Colonic mucosa (tissue), 4 donors: ENCODE data around the gene ZKSCAN1. TPM values are rescaled to one million over a fixed set of nuclear protein-coding genes. Genes with fewer than 3 reads are reported as not detected.

Experiments used
- DNase-seq: peaks from one replicate; pipeline ENCODE4 v3.0.0-alpha.2; 2020
- H3K27ac ChIP-seq: fragments of 200-600 bp; one replicate; pipeline ENCODE4 v1.8.0; 2021
- H3K27me3 ChIP-seq: fragments of 200-600 bp; one replicate; pipeline ENCODE4 v1.8.0; 2021
- H3K36me3 ChIP-seq: fragments of 200-600 bp; one replicate; pipeline ENCODE4 v1.8.0; 2021
- H3K4me1 ChIP-seq: fragments of 200-600 bp; one replicate; pipeline ENCODE4 v1.8.0; 2021; ENCODE audit warnings: mild to moderate bottlenecking
- H3K4me3 ChIP-seq: fragments of 200-600 bp; one replicate; pipeline ENCODE4 v1.8.0; 2021
- H3K9ac ChIP-seq, 2 donors: one replicate each; pipeline ENCODE4 v1.7.0; 2013; ENCODE audit warnings: control low read depth in 2 of 2, low read depth in 2 of 2, low read length in 2 of 2
- H3K9me3 ChIP-seq: fragments of 200-600 bp; one replicate; pipeline ENCODE4 v1.8.0; 2021
- intact Hi-C: fragments of 100-400 bp; cut with DNase I; formaldehyde crosslinking; loops from one replicate; pipeline ENCODE4 v1.14.1; 2022
- total RNA-seq, 2 donors: library from RNA; stranded (reverse); fragmentation: NEBNext Ultra II Directional in 1 of 2; extraction: Animal tissue kit (Norgen Biotek cat#: 25700) in 1 of 2; gene quantifications; one replicate each; pipeline ENCODE4 v1.2.1, GENCODE V29; 2021
- TF ChIP-seq, protein P1 (sequence below): fragments of 200-600 bp; IDR thresholded peaks from one replicate; pipeline ENCODE4 v1.8.0; 2022; ENCODE audit warnings: antibody characterized with exemption, mild to moderate bottlenecking
- donor health status: healthy.
- donor health status: DM: no; HTN: no; CAD: no.
- donor health status: DM: no; HTN: no; CAD: no.

ZKSCAN1 gene
- total RNA-seq, 2 donors from 2014 or later, result 96.1 to 147 TPM

DNA sequence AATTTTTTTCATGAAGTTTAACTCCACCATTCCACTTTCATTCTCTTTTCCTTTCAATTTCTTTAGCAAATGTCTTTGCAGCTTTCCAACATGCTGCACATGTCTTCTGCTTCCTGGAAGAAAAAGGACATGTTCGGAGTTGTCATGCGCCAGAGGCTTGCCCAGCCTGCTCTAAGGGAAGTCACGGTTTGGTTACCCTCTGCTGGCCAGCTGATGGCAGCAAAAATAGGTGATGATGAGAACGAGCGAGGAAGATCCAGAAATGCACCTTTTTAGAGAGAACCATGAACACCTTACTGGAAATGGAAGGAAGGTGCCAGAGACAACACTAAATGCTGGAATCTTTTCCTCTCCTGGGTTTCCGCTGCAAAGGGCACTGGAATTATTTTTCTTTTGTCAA is 29.3 kb downstream of the ZKSCAN1 start:
- H3K9ac ChIP-seq, result peak overlapping the region in 1 of 2 donors; percentile 14
- TF ChIP-seq, protein P1, sequence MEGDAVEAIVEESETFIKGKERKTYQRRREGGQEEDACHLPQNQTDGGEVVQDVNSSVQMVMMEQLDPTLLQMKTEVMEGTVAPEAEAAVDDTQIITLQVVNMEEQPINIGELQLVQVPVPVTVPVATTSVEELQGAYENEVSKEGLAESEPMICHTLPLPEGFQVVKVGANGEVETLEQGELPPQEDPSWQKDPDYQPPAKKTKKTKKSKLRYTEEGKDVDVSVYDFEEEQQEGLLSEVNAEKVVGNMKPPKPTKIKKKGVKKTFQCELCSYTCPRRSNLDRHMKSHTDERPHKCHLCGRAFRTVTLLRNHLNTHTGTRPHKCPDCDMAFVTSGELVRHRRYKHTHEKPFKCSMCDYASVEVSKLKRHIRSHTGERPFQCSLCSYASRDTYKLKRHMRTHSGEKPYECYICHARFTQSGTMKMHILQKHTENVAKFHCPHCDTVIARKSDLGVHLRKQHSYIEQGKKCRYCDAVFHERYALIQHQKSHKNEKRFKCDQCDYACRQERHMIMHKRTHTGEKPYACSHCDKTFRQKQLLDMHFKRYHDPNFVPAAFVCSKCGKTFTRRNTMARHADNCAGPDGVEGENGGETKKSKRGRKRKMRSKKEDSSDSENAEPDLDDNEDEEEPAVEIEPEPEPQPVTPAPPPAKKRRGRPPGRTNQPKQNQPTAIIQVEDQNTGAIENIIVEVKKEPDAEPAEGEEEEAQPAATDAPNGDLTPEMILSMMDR, result no peak
- no peak overlapping the region for H3K4me3 ChIP-seq
- intact Hi-C loops, result loop anchor here (5.0 kb wide), 2 partner anchors 38 to 52 kb away; partner anchors contain the start of gene ZNF3
- H3K4me1 ChIP-seq, result no peaks in the 10 kb centered on the region
- peak; percentile 53 for DNase-seq
- no peaks in the 10 kb centered on the region for H3K27me3 ChIP-seq
- no peak overlapping the region for H3K27ac ChIP-seq
- H3K9me3 ChIP-seq, result no peaks in the 10 kb centered on the region
- H3K36me3 ChIP-seq, result no peaks in the 10 kb centered on the region

DNA sequence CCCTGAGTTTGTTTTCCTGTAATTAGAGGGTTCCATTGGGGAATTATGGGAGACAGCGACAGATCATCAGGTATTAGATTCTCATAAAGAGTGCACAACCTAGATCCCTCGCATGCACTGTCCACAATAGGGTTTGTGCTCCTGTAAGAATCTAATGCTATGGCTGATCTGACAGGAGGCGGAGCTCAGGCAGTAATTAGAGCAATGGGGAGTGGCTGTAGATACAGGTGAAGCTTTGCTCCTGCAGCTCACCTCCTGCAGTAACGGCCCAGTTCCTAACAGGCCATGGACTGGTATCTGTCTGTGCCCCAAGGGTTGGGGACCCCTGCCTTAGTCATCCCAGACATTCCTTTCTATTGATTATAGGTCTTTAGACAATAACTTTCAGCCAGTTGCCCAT is 33.3 kb downstream of the ZKSCAN1 start:
- Histone ChIP-seq H3K9ac (no peak overlapping the region), H3K9me3 (no peaks in the 10 kb centered on the region), H3K4me1 (peaks cover 5% of the 10 kb centered on the region), H3K36me3 (no peaks in the 10 kb centered on the region), H3K4me3 (no peak overlapping the region), H3K27me3 (no peaks in the 10 kb centered on the region), H3K27ac (no peak overlapping the region)
- intact Hi-C loops, result loop anchor here (5.0 kb wide), 1 partner anchor 34 kb away; the partner anchor contains the start of gene ZNF3
- TF ChIP-seq, protein P1, result no peak
- peak; percentile 26 for DNase-seq

DNA sequence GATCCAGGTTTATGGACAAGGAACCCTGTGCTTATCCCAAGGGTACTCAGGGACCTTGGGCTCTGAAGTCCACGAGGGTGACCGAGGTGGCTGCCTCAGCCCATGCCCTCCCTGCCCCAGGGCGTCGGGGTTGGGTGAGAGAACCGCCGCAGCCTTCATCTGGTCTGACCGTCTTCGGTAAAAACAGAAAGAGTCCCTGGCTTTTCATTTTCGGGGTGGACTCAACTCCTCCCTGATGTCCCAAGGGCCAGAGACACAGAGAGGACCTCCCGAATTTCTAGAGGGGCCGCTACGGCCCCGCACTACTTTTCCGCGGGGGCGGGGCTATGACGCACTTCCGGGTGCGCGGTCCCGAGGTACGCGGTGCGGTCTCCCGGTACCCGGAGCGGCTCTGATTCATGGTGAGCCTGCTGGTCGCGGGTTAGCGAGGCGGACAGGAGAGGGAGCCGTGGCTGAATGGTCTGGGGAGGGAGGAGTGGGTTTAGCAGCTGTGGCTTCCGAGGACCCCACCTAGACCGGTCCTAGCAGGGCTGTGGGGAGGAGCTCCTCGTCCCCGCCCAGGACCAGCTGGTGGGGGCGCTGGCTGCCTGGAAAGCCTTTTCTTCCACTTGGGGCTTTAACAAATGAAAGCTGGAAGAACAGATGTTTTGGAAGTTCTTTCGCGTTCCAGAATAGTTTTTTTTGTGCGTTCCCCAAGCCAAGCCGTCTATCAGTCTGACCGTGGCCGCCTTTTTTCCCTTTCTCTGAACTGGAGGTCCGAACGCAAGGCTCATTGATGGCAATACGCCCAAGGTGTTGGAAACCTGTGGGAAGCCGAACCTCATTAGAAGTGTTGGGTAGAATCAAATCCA is 34.3 kb downstream of the ZKSCAN1 start, which contains the start of gene ZSCAN21:
Gene ZSCAN21 (plus strand): TSS at position 334 of the 851 bp plus-strand sequence. CDS start 7,233 bp downstream, outside the sequence.
- intact Hi-C loops, result loop anchor here (5.0 kb wide), 1 partner anchor 33 kb away; the partner anchor contains the start of gene ZNF3
- TF ChIP-seq, protein P1, result no peak
- H3K27ac ChIP-seq, result peak within 1 kb of the TSS; percentile 90
- peaks cover 5% of the 10 kb centered on the region for H3K4me1 ChIP-seq
- peak within 1 kb of the TSS; percentile 79 to 89 for H3K9ac ChIP-seq
- peak; percentile 84 for DNase-seq
- H3K9me3 ChIP-seq, result no peaks in the 10 kb centered on the region
- H3K36me3 ChIP-seq, result no peaks in the 10 kb centered on the region
- peak within 1 kb of the TSS; percentile 64 for H3K4me3 ChIP-seq
- H3K27me3 ChIP-seq, result no peaks in the 10 kb centered on the region

DNA sequence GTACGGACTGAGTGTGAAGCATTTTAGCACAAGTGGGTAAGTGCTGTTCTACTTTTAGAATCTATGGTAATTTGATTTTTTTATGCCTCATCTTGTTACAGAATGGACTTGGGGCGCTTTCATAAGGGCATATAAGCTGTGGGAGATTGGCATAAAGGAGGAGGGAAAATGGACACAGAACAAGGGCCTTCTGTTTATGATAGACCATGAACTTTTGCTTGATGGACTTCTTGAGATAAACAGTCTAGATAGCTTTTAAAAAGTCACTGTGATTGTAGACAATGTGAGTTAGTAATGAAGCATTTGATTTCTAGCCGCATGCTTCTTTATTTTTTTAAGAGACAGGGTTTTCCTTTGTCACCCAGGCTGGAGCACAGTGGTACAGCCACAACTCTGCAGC is 36.2 kb downstream of the ZKSCAN1 start:
- no peaks in the 10 kb centered on the region for H3K27me3 ChIP-seq
- H3K4me3 ChIP-seq, result no peak overlapping the region
- H3K27ac ChIP-seq, result no peak overlapping the region
- no peak overlapping the region for H3K9ac ChIP-seq
- peaks cover 5% of the 10 kb centered on the region for H3K4me1 ChIP-seq
- DNase-seq, result no peak
- no peaks in the 10 kb centered on the region for H3K36me3 ChIP-seq
- no peaks in the 10 kb centered on the region for H3K9me3 ChIP-seq
- TF ChIP-seq, protein P1, result no peak
- intact Hi-C loops, result no loop called here

DNA sequence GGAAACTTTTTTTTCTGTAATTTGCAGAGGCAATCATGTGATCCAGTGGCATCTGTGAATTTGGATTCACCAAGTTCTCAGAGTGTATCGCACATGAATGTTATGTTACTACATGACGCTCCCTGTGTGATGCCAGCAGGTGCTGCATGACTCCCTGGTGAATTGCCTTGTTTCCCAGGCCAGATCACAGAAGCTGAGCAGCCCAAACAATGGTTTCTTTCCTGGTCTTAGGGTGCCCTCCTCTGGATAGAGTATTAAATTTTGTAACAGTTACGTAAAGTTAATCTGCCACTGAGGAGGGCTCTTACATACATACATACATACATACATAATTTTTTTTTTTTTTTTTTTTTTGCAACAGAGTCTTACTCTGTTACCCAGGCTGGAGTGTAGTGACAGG is 37.8 kb downstream of the ZKSCAN1 start:
- Histone ChIP-seq H3K4me3 (no peak overlapping the region), H3K27ac (no peak overlapping the region), H3K36me3 (no peaks in the 10 kb centered on the region), H3K9ac (no peak overlapping the region), H3K9me3 (no peaks in the 10 kb centered on the region), H3K4me1 (peaks cover 5% of the 10 kb centered on the region), H3K27me3 (no peaks in the 10 kb centered on the region)
- peak; percentile 60 for DNase-seq
- intact Hi-C loops, result no loop called here
- TF ChIP-seq, protein P1, result no peak
